Stomach smooth muscle (tissue), 2 donors: ENCODE results near the gene NEUROD2.
A peak's percentile ranks its signal among the peaks of the same experiment; 100 is the strongest.

Source experiments
- H3K27ac ChIP-seq: one replicate; pipeline ENCODE4 v1.7.0; 2013; ENCODE audit warnings: mild to moderate bottlenecking, low read length, inconsistent platforms
- H3K27me3 ChIP-seq, 2 donors: one replicate each; pipeline ENCODE4 v1.7.0; 2013; ENCODE audit warnings: low read length in 2 of 2; ENCODE audit not compliant: insufficient read depth in 2 of 2, control insufficient read depth in 1 of 2
- H3K36me3 ChIP-seq, 2 donors: one replicate each; pipeline ENCODE4 v1.7.0; 2013; ENCODE audit warnings: low read length in 2 of 2; ENCODE audit not compliant: control insufficient read depth in 2 of 2, insufficient read depth in 2 of 2
- H3K4me1 ChIP-seq: one replicate; pipeline ENCODE4 v1.7.0; 2013; ENCODE audit warnings: low read length; ENCODE audit not compliant: control insufficient read depth, insufficient read depth
- H3K4me3 ChIP-seq, 2 donors: one replicate each; pipeline ENCODE4 v1.7.0; 2013; ENCODE audit warnings: low read length in 2 of 2
- H3K9ac ChIP-seq, 2 donors: one replicate each; pipeline ENCODE4 v1.7.0; 2013; ENCODE audit warnings: low read length in 2 of 2, mild to moderate bottlenecking in 1 of 2
- H3K9me3 ChIP-seq, 2 donors: one replicate each; pipeline ENCODE4 v1.7.0; 2013; ENCODE audit warnings: low read length in 2 of 2; ENCODE audit not compliant: control insufficient read depth in 2 of 2
- donor health status: healthy.
- donor health status: Pancreatic carcinoma.

Gene NEUROD2

GRCh38 chr17:39634384-39634871 is 26.7 kb upstream of the NEUROD2 start:
- peak overlapping the region in 1 of 2 donors; percentile 55 for H3K9ac ChIP-seq
- no peak overlapping the region for H3K4me3 ChIP-seq
- H3K27me3 ChIP-seq: peaks cover 10 to 11% of the 10 kb centered on the region in 2 donors
- H3K9me3 ChIP-seq: no peaks in the 10 kb centered on the region
- no peak overlapping the region for H3K27ac ChIP-seq
- H3K4me1 ChIP-seq: peaks cover 38% of the 10 kb centered on the region
- H3K36me3 ChIP-seq: no peaks in the 10 kb centered on the region

- Histone ChIP-seq H3K4me3 (no peak overlapping the region), H3K36me3 (no peaks in the 10 kb centered on the region), H3K27me3 (peaks cover 14 to 16% of the 10 kb centered on the region in 2 donors), H3K27ac (no peak overlapping the region), H3K4me1 (peaks cover 36% of the 10 kb centered on the region), H3K9me3 (no peaks in the 10 kb centered on the region), H3K9ac (peak overlapping the region in 1 of 2 donors; percentile 13)
Observed at GRCh38 chr17:39633570-39634183, 26.0 kb upstream of the NEUROD2 start.

GRCh38 chr17:39632153-39632941 is 24.6 kb upstream of the NEUROD2 start:
- H3K27ac ChIP-seq: no peak overlapping the region
- no peak overlapping the region for H3K4me3 ChIP-seq
- H3K9ac ChIP-seq: no peak overlapping the region
- peaks cover 22 to 30% of the 10 kb centered on the region in 2 donors for H3K27me3 ChIP-seq
- no peaks in the 10 kb centered on the region for H3K9me3 ChIP-seq
- peaks cover 25% of the 10 kb centered on the region for H3K4me1 ChIP-seq
- no peaks in the 10 kb centered on the region for H3K36me3 ChIP-seq

- H3K36me3 ChIP-seq: no peaks in the 10 kb centered on the region
- no peak overlapping the region for H3K27ac ChIP-seq
- H3K4me1 ChIP-seq: peaks cover 29% of the 10 kb centered on the region
- H3K4me3 ChIP-seq: no peak overlapping the region
- H3K9me3 ChIP-seq: no peaks in the 10 kb centered on the region
- peaks cover 24 to 39% of the 10 kb centered on the region in 2 donors for H3K27me3 ChIP-seq
- H3K9ac ChIP-seq: no peak overlapping the region
Observed at GRCh38 chr17:39631403-39631802, 23.7 kb upstream of the NEUROD2 start.

GRCh38 chr17:39629898-39630297 is 22.2 kb upstream of the NEUROD2 start:
- Histone ChIP-seq H3K4me3 (no peak overlapping the region), H3K9ac (no peak overlapping the region), H3K4me1 (peaks cover 21% of the 10 kb centered on the region), H3K9me3 (no peaks in the 10 kb centered on the region), H3K36me3 (no peaks in the 10 kb centered on the region), H3K27ac (no peak overlapping the region), H3K27me3 (peaks cover 38 to 54% of the 10 kb centered on the region in 2 donors)

GRCh38 chr17:39629494-39629880 is 21.8 kb upstream of the NEUROD2 start:
- H3K9me3 ChIP-seq: no peaks in the 10 kb centered on the region
- peaks cover 41 to 58% of the 10 kb centered on the region in 2 donors for H3K27me3 ChIP-seq
- H3K36me3 ChIP-seq: no peaks in the 10 kb centered on the region
- H3K4me1 ChIP-seq: peaks cover 19% of the 10 kb centered on the region
- H3K9ac ChIP-seq: no peak overlapping the region
- H3K4me3 ChIP-seq: no peak overlapping the region
- no peak overlapping the region for H3K27ac ChIP-seq

GRCh38 chr17:39628655-39629493 is 21.2 kb upstream of the NEUROD2 start:
- H3K36me3 ChIP-seq: no peaks in the 10 kb centered on the region
- peaks cover 41 to 61% of the 10 kb centered on the region in 2 donors for H3K27me3 ChIP-seq
- no peak overlapping the region for H3K9ac ChIP-seq
- H3K27ac ChIP-seq: no peak overlapping the region
- peaks cover 13% of the 10 kb centered on the region for H3K4me1 ChIP-seq
- no peak overlapping the region for H3K4me3 ChIP-seq
- H3K9me3 ChIP-seq: no peaks in the 10 kb centered on the region

GRCh38 chr17:39627712-39628516 is 20.2 kb upstream of the NEUROD2 start:
- Histone ChIP-seq H3K9ac (no peak overlapping the region), H3K9me3 (no peaks in the 10 kb centered on the region), H3K27me3 (peaks cover 43 to 61% of the 10 kb centered on the region in 2 donors), H3K36me3 (no peaks in the 10 kb centered on the region), H3K4me1 (peaks cover 14% of the 10 kb centered on the region), H3K27ac (no peak overlapping the region), H3K4me3 (no peak overlapping the region)

GRCh38 chr17:39627047-39627711 is 19.5 kb upstream of the NEUROD2 start:
- no peaks in the 10 kb centered on the region for H3K9me3 ChIP-seq
- H3K4me3 ChIP-seq: peak overlapping the region in 1 of 2 donors; percentile 54
- peaks cover 18% of the 10 kb centered on the region for H3K4me1 ChIP-seq
- H3K36me3 ChIP-seq: no peaks in the 10 kb centered on the region
- H3K9ac ChIP-seq: no peak overlapping the region
- peaks cover 43 to 61% of the 10 kb centered on the region in 2 donors for H3K27me3 ChIP-seq
- no peak overlapping the region for H3K27ac ChIP-seq
